HL-60 (cell line): Measurements from ENCODE around the gene GIGYF1.

Experiments
- DNase-seq, 2 experiments: peaks; one replicate each; pipeline ENCODE4 v3.0.0-alpha.2; 2010 to 2020; ENCODE audit warnings: low read depth in 1 of 2, low spot score in 1 of 2
- H3K27ac ChIP-seq: fragments of 250-450 bp; sonication (Bioruptor Pico); replicated peaks from 2 replicates; pipeline ENCODE4 v1.5.1; 2020; ENCODE audit warnings: mild to moderate bottlenecking, moderate library complexity
- H3K27me3 ChIP-seq: fragments of 250-450 bp; sonication (Bioruptor Pico); 2 replicates; pipeline ENCODE4 v1.5.1; 2021; ENCODE audit warnings: mild to moderate bottlenecking, moderate library complexity; ENCODE audit not compliant: insufficient read depth, poor library complexity, severe bottlenecking
- H3K4me3 ChIP-seq: replicated peaks from 2 replicates; pipeline ENCODE4 v1.5.1; 2011; ENCODE audit warnings: mild to moderate bottlenecking, control low read depth, low read length; ENCODE audit not compliant: insufficient read depth
- CTCF ChIP-seq: IDR thresholded peaks from one replicate; pipeline ENCODE4 v1.5.1; 2011; ENCODE audit warnings: low read length, control low read depth, inconsistent platforms; ENCODE audit not compliant: insufficient read depth
- GABPA ChIP-seq: IDR thresholded peaks from 2 replicates; pipeline ENCODE4 v1.6.1; 2012; ENCODE audit warnings: low read depth
- POLR2AphosphoS5 ChIP-seq: IDR thresholded peaks from 2 replicates; pipeline ENCODE4 v1.6.1; 2012; ENCODE audit warnings: low read depth
- SPI1 ChIP-seq: IDR thresholded peaks from 2 replicates; pipeline ENCODE4 v1.6.1; 2012; ENCODE audit warnings: low read depth, mild to moderate bottlenecking, borderline replicate concordance
- TF ChIP-seq, protein P1 (sequence below): IDR thresholded peaks from 2 replicates; pipeline ENCODE4 v1.6.1; 2012; ENCODE audit warnings: low read depth; ENCODE audit not compliant: insufficient replicate concordance

The GIGYF1 gene

DNA sequence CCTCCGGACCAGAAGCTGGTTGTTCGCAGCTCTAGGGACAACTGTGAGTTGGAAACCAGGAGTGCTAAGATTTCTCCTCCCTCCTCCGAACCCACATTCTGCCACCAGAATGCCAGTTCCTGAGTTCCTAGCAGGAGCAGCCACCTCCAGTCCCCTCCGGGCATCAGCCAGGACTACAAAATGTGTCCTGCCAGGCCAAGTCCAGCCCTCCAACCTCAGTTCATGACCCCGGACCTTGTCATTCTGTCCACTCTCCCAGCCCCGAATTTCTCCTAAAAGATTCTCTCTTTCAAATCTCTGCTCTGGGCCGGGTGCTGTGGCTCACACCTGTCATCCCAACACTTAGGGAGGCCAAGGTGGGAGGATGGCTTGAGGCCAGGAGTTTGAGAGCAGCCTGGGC is 41.7 kb upstream of the GIGYF1 start:
- no peaks in the 10 kb centered on the region for H3K27me3 ChIP-seq
- DNase-seq: no peak
- TF ChIP-seq GABPA (no peak), CTCF (no peak), POLR2AphosphoS5 (no peak), SPI1 (no peak)
- TF ChIP-seq, protein P1, sequence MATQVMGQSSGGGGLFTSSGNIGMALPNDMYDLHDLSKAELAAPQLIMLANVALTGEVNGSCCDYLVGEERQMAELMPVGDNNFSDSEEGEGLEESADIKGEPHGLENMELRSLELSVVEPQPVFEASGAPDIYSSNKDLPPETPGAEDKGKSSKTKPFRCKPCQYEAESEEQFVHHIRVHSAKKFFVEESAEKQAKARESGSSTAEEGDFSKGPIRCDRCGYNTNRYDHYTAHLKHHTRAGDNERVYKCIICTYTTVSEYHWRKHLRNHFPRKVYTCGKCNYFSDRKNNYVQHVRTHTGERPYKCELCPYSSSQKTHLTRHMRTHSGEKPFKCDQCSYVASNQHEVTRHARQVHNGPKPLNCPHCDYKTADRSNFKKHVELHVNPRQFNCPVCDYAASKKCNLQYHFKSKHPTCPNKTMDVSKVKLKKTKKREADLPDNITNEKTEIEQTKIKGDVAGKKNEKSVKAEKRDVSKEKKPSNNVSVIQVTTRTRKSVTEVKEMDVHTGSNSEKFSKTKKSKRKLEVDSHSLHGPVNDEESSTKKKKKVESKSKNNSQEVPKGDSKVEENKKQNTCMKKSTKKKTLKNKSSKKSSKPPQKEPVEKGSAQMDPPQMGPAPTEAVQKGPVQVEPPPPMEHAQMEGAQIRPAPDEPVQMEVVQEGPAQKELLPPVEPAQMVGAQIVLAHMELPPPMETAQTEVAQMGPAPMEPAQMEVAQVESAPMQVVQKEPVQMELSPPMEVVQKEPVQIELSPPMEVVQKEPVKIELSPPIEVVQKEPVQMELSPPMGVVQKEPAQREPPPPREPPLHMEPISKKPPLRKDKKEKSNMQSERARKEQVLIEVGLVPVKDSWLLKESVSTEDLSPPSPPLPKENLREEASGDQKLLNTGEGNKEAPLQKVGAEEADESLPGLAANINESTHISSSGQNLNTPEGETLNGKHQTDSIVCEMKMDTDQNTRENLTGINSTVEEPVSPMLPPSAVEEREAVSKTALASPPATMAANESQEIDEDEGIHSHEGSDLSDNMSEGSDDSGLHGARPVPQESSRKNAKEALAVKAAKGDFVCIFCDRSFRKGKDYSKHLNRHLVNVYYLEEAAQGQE: no peak
- no peak overlapping the region for H3K4me3 ChIP-seq
- no peak overlapping the region for H3K27ac ChIP-seq

DNA sequence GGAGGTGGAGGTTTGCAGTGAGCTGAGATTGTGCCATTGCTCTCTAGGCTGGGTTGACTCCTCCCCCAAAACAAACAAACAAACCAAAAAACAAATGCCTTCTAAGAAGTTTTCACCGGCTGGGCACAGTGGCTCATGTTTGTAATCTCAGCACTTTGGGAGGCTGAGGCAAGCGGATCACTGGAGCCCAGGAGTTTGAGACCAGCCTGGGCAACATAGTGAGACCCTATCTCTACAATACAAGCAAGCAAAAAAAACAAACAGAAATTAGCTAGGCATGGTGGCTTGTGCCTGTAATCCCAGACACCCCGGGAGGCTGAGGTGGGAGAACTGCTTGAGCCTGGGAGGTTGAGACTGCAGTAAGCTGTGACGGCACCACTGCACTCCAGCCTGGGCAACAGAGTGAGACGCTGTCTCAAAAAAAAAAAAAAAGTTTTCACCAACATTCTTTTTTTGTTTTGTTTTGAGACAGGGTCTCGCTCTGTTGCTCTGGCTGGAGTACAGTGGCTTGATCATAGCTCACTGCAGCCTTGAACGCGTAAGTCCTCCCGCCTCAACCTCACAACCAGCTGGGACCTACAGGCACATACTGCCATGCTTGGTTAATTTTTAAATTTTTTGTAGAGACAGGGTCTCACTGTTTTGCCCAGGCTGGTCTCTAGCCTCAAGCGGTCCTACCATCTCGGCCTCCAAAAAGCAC is 38.0 kb upstream of the GIGYF1 start:
- no peaks in the 10 kb centered on the region for H3K27me3 ChIP-seq
- DNase-seq: no peak
- H3K4me3 ChIP-seq: no peak overlapping the region
- TF ChIP-seq, protein P1: no peak
- TF ChIP-seq CTCF: no peak
- TF ChIP-seq POLR2AphosphoS5: no peak
- TF ChIP-seq GABPA: no peak
- TF ChIP-seq SPI1: no peak
- no peak overlapping the region for H3K27ac ChIP-seq

DNA sequence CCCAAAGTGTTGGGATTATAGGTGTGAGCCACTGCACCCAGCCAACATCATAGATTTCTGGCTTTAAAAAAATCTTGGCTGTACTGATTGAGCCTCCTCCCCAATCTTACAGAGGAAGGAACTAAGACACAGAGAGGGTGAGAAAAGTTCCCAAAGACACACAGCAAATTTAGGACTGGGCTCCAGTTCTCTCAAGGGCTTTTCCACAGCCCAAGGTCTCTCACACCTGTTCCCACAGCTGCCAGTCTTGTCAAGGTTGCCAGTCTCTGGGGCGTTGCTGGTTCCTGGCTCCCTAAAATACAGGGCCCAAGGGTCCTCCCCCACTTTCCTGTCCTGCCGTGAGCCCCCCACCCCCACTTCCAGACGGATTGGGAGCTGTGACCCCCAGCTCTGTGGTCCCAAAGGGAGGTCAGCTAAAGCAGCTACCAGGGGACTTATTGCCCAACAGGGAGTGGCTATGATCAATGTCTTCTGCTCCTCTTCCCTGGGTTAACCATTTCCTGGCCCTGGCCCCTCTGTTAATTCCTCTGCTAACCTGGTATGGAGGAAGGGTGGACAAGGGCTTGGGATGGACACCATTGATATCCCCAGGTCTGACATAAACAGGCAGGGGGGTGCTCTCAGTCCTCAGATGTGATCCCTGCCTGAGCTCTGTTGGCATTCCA is 36.2 kb upstream of the GIGYF1 start:
- TF ChIP-seq, protein P1: no peak
- TF ChIP-seq POLR2AphosphoS5: no peak
- Histone ChIP-seq H3K27me3 (no peaks in the 10 kb centered on the region), H3K4me3 (no peak overlapping the region), H3K27ac (no peak overlapping the region)
- DNase-seq: no peak
